Osteoblast (primary cell): ENCODE data around the gene TCEA2. TPM values are rescaled to one million over a fixed set of nuclear protein-coding genes. Genes with fewer than 3 reads are reported as not detected.
A peak's percentile ranks its signal among the peaks of the same experiment; 100 is the strongest.

Source experiments
- DNase-seq: peaks from one replicate; pipeline ENCODE4 v3.0.0; 2011; ENCODE audit warnings: low spot score, mixed read lengths; ENCODE audit not compliant: insufficient read length; ENCODE audit errors: missing footprints
- H2AFZ ChIP-seq: 2 replicates; pipeline ENCODE4 v1.6.0; 2011; ENCODE audit warnings: mild to moderate bottlenecking, low read length
- H3K27ac ChIP-seq: 2 replicates; pipeline ENCODE4 v1.5.1; 2011; ENCODE audit warnings: mild to moderate bottlenecking, low read depth, low read length, moderate library complexity
- H3K27me3 ChIP-seq: 2 replicates; pipeline ENCODE4 v1.6.0; 2012; ENCODE audit warnings: mild to moderate bottlenecking, control low read depth, inconsistent platforms, low read length, moderate library complexity; ENCODE audit not compliant: insufficient read depth
- H3K36me3 ChIP-seq: 2 replicates; pipeline ENCODE4 v1.5.1; 2011; ENCODE audit warnings: mild to moderate bottlenecking, low read length, control low read depth, moderate library complexity; ENCODE audit not compliant: insufficient read depth
- H3K4me1 ChIP-seq: 2 replicates; pipeline ENCODE4 v1.5.1; 2011; ENCODE audit warnings: mild to moderate bottlenecking, low read length, control low read depth, moderate library complexity; ENCODE audit not compliant: insufficient read depth
- H3K4me2 ChIP-seq: 2 replicates; pipeline ENCODE4 v1.6.0; 2011; ENCODE audit warnings: mild to moderate bottlenecking, low read length; ENCODE audit not compliant: insufficient read depth
- H3K4me3 ChIP-seq: fragments of 200-600 bp; sonication (generic); 3 replicates; pipeline ENCODE4 v1.5.1; 2012; ENCODE audit warnings: mild to moderate bottlenecking, low read length, inconsistent platforms; ENCODE audit not compliant: insufficient read depth
- H3K79me2 ChIP-seq: 2 replicates; pipeline ENCODE4 v1.6.0; 2012; ENCODE audit warnings: mild to moderate bottlenecking, low read length, control low read depth, inconsistent platforms; ENCODE audit not compliant: insufficient read depth
- H3K9me3 ChIP-seq: 2 replicates; pipeline ENCODE4 v1.5.1; 2011; ENCODE audit warnings: low read depth, low read length, control low read depth
- H4K20me1 ChIP-seq: 2 replicates; pipeline ENCODE4 v1.6.0; 2012; ENCODE audit warnings: mild to moderate bottlenecking, low read length, control low read depth; ENCODE audit not compliant: insufficient read depth
- total RNA-seq: library from RNA; depleted of rRNA; stranded (reverse); fragments of >200 nt; gene quantifications from 2 replicates; pipeline ENCODE4 v1.2.3, GENCODE V29; 2012
- TF ChIP-seq, protein P1 (sequence below): IDR thresholded peaks from 2 replicates; pipeline ENCODE4 v1.5.1; 2011; ENCODE audit warnings: mild to moderate bottlenecking, low read depth, low read length, moderate library complexity; ENCODE audit errors: extremely low read depth

Gene TCEA2
- total RNA-seq, 1 donor, result 31.5 TPM

DNA sequence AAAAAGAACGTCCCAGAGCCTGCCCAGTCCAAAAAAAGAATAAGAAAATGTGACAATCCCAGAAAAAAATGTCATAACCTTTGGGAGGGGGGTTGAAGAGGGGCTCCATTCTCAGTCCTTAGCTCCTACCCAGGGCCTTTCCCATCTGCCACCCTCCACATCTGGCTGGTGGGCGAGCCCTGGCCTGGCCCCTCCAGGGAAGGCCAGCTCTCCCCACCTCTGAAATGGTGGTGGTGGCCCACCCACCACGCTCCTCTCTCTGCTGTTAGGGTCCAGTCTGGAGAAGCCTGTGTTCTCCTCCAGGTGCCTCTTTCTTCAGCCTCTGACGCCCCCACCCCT lies 15.9 kb downstream of the TCEA2 start:
- Histone ChIP-seq H2AFZ (no peak overlapping the region), H3K36me3 (no peaks in the 10 kb centered on the region), H3K4me3 (peak overlapping the region; percentile 78)

GRCh38 chr20:64079273-64080012 lies 16.4 kb downstream of the TCEA2 start, which contains the start of gene RGS19:
Gene RGS19, minus strand, starts transcription at chr20:64079518. Its CDS starts 2,632 bp downstream, at chr20:64076886.
- H3K4me3 ChIP-seq, result peak within 1 kb of the TSS; percentile 78
- H3K27me3 ChIP-seq, result peaks cover 17% of the 10 kb centered on the region
- no peaks in the 10 kb centered on the region for H3K9me3 ChIP-seq
- H3K79me2 ChIP-seq, result no peaks in the 10 kb centered on the region
- TF ChIP-seq, protein P1, sequence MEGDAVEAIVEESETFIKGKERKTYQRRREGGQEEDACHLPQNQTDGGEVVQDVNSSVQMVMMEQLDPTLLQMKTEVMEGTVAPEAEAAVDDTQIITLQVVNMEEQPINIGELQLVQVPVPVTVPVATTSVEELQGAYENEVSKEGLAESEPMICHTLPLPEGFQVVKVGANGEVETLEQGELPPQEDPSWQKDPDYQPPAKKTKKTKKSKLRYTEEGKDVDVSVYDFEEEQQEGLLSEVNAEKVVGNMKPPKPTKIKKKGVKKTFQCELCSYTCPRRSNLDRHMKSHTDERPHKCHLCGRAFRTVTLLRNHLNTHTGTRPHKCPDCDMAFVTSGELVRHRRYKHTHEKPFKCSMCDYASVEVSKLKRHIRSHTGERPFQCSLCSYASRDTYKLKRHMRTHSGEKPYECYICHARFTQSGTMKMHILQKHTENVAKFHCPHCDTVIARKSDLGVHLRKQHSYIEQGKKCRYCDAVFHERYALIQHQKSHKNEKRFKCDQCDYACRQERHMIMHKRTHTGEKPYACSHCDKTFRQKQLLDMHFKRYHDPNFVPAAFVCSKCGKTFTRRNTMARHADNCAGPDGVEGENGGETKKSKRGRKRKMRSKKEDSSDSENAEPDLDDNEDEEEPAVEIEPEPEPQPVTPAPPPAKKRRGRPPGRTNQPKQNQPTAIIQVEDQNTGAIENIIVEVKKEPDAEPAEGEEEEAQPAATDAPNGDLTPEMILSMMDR, result no peak
- peak within 1 kb of the TSS; percentile 47 for H2AFZ ChIP-seq
- H3K36me3 ChIP-seq, result no peaks in the 10 kb centered on the region
- H3K27ac ChIP-seq, result no peak within 1 kb of the TSS
- H3K4me1 ChIP-seq, result peaks cover 15% of the 10 kb centered on the region
- DNase-seq, result peak; percentile 94
- peaks cover 11% of the 10 kb centered on the region for H4K20me1 ChIP-seq
- H3K4me2 ChIP-seq, result peak within 1 kb of the TSS; percentile 75

More for the DNA sequence above, 15.9 kb downstream of the TCEA2 start:
- H3K27me3 ChIP-seq, result peaks cover 12% of the 10 kb centered on the region
- no peak for DNase-seq
- no peak overlapping the region for H3K27ac ChIP-seq
- H3K4me1 ChIP-seq, result peaks cover 15% of the 10 kb centered on the region
- TF ChIP-seq, protein P1, result no peak
- no peaks in the 10 kb centered on the region for H3K9me3 ChIP-seq
- no peaks in the 10 kb centered on the region for H3K79me2 ChIP-seq
- peak overlapping the region; percentile 75 for H3K4me2 ChIP-seq
- peaks cover 11% of the 10 kb centered on the region for H4K20me1 ChIP-seq

DNA sequence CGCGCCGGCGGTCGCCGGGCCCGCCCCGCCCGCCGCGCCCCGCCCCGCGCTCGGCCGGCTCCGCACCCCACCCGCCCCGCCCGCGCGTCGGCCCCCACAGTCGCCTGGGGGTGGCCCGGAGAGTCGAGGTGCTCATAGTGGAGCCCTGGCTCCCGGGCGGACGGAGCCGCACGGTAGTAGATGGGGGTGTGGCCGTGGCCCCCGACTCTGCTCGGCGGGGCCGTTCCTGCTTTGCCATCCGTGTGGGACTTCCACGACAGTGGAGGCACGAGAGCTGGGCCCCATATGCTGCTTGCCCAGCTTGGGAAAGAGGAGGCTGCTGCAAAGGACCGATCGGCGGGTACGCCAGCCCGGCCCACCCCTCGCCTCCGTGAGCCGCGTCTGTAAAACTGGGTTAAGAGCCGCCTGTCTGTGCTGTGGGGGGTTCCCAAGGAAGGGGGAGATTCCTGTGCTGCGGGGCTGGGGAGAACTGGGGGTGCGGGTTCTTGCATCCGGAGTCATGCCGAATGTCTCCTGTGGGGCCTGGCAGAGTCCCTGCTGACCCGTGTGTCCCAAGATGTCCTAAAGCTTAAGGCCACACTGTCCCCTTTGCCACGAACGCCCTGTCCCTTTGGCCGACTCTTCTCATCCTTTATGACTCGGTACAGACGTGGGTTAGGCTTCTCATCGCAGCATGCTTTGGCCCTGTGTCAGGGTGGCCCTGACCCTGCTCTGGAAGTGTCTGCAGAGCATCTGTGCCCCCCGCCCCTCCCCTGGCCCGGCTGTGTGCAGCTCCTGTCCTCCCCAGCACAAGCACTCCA lies 17.2 kb downstream of the TCEA2 start, which contains the start of gene OPRL1:
OPRL1 (plus strand) TSS at position 70 of the 800 bp plus-strand sequence. CDS start 12,639 bp downstream, outside the sequence.
- no peaks in the 10 kb centered on the region for H3K36me3 ChIP-seq
- H3K27ac ChIP-seq, result no peak within 1 kb of the TSS
- peak within 1 kb of the TSS; percentile 47 for H2AFZ ChIP-seq
- peaks cover 25% of the 10 kb centered on the region for H3K27me3 ChIP-seq
- peak; percentile 98 for DNase-seq
- TF ChIP-seq, protein P1, result no peak
- no peaks in the 10 kb centered on the region for H3K79me2 ChIP-seq
- H3K4me2 ChIP-seq, result peak within 1 kb of the TSS; percentile 75
- no peaks in the 10 kb centered on the region for H3K9me3 ChIP-seq
- H3K4me1 ChIP-seq, result peaks cover 15% of the 10 kb centered on the region
- H3K4me3 ChIP-seq, result peak within 1 kb of the TSS; percentile 78
- H4K20me1 ChIP-seq, result peaks cover 11% of the 10 kb centered on the region
